Neuronal stem cell (in vitro differentiated cells): ENCODE measurements around the gene ORC5.
"Not testable (repeated sequence)": the region's sequence is repeated elsewhere in the genome, so short reads cannot be mapped to it uniquely, and the experiment has no call there.

ENCODE experiments used
- DNase-seq: peaks from one replicate; pipeline ENCODE4 v3.0.0-alpha.2; 2013; ENCODE audit warnings: low spot score
- H2AFZ ChIP-seq: one replicate; pipeline ENCODE4 v1.6.1; 2013; ENCODE audit warnings: mild to moderate bottlenecking, low read length, inconsistent platforms
- H2AK5ac ChIP-seq: 2 replicates; pipeline ENCODE4 v1.6.1; 2013; ENCODE audit warnings: low read depth, mild to moderate bottlenecking, inconsistent platforms, low read length, moderate library complexity, mixed read lengths
- H2BK120ac ChIP-seq: 2 replicates; pipeline ENCODE4 v1.6.1; 2013; ENCODE audit warnings: low read depth, mild to moderate bottlenecking, inconsistent platforms, low read length, moderate library complexity, mixed read lengths
- H2BK12ac ChIP-seq: one replicate; pipeline ENCODE4 v1.6.1; 2013; ENCODE audit warnings: low read length, inconsistent platforms
- H2BK15ac ChIP-seq: 2 replicates; pipeline ENCODE4 v1.6.1; 2013; ENCODE audit warnings: mild to moderate bottlenecking, low read length, inconsistent platforms, mixed read lengths
- H2BK5ac ChIP-seq: one replicate; pipeline ENCODE4 v1.6.1; 2013; ENCODE audit warnings: inconsistent platforms, mild to moderate bottlenecking, low read length, moderate library complexity
- H3K14ac ChIP-seq: one replicate; pipeline ENCODE4 v1.6.1; 2013; ENCODE audit warnings: low read length, inconsistent platforms
- H3K18ac ChIP-seq: 2 replicates; pipeline ENCODE4 v1.6.1; 2013; ENCODE audit warnings: low read length, inconsistent platforms
- H3K23ac ChIP-seq: 2 replicates; pipeline ENCODE4 v1.6.1; 2013; ENCODE audit warnings: low read depth, mild to moderate bottlenecking, mixed read lengths, low read length, inconsistent platforms; ENCODE audit not compliant: poor library complexity
- H3K27ac ChIP-seq: replicated peaks from 3 replicates; pipeline ENCODE4 v1.5.1; 2013; ENCODE audit warnings: low read length, inconsistent platforms
- H3K27me3 ChIP-seq, 3 experiments: 2 replicates each; pipeline ENCODE4 v1.6.1; 2013; ENCODE audit warnings: low read length in 3 of 3, mild to moderate bottlenecking in 2 of 3, inconsistent platforms in 1 of 3, low read depth in 1 of 3, mixed read lengths in 1 of 3, moderate library complexity in 1 of 3; ENCODE audit not compliant: control insufficient read depth in 3 of 3, insufficient read depth in 3 of 3
- H3K36me3 ChIP-seq, 2 donors: replicated peaks in 1 of 2; 2 replicates each; pipeline ENCODE4 v1.6.1; 2013; ENCODE audit warnings: low read length in 2 of 2; ENCODE audit not compliant: control insufficient read depth in 2 of 2, insufficient read depth in 2 of 2
- H3K4ac ChIP-seq: 2 replicates; pipeline ENCODE4 v1.6.1; 2013; ENCODE audit warnings: inconsistent platforms, mild to moderate bottlenecking, low read length, moderate library complexity
- H3K4me1 ChIP-seq, 2 donors: 1 replicate in 1 of 2; 2 replicates in 1 of 2; pipeline ENCODE4 v1.6.1; 2013; ENCODE audit warnings: low read length in 2 of 2, low read depth in 1 of 2; ENCODE audit not compliant: control insufficient read depth in 2 of 2, insufficient read depth in 1 of 2
- H3K4me2 ChIP-seq: one replicate; pipeline ENCODE4 v1.6.1; 2013; ENCODE audit warnings: mild to moderate bottlenecking, low read length, inconsistent platforms; ENCODE audit not compliant: insufficient read depth, poor library complexity, severe bottlenecking
- H3K4me3 ChIP-seq, 2 donors: 2 replicates each; pipeline ENCODE4 v1.5.1; 2013; ENCODE audit warnings: low read length in 2 of 2, mild to moderate bottlenecking in 2 of 2, inconsistent platforms in 1 of 2, moderate library complexity in 1 of 2
- H3K79me1 ChIP-seq: one replicate; pipeline ENCODE4 v1.6.1; 2013; ENCODE audit warnings: low read depth, mild to moderate bottlenecking, inconsistent platforms, low read length, moderate library complexity
- H3K9ac ChIP-seq: one replicate; pipeline ENCODE4 v1.6.1; 2013; ENCODE audit warnings: mild to moderate bottlenecking, low read depth, low read length, inconsistent platforms; ENCODE audit not compliant: poor library complexity
- H3K9me3 ChIP-seq, 2 donors: replicated peaks in 1 of 2; 2 replicates each; pipeline versions ENCODE3 to v1.6.1; 2013; ENCODE audit warnings: low read length in 2 of 2, mild to moderate bottlenecking in 2 of 2, inconsistent platforms in 1 of 2, low read depth in 1 of 2, mixed read lengths in 1 of 2, moderate library complexity in 1 of 2; ENCODE audit not compliant: control insufficient read depth in 2 of 2, insufficient read depth in 1 of 2
- H4K8ac ChIP-seq: one replicate; pipeline ENCODE4 v1.6.1; 2013; ENCODE audit warnings: low read depth, mild to moderate bottlenecking, inconsistent platforms, low read length, moderate library complexity
- H4K91ac ChIP-seq: one replicate; pipeline ENCODE4 v1.6.1; 2013; ENCODE audit warnings: low read length, low read depth, mild to moderate bottlenecking, inconsistent platforms; ENCODE audit not compliant: poor library complexity
- WGBS, 2 donors: extraction: QIAGEN DNeasy Blood & Tissue Kit; methylation state at CpG; one replicate each; pipeline ENCODE4 v1.1.7; 2013; ENCODE audit warnings: missing lambda C conversion rate in 2 of 2, mixed read lengths in 1 of 2; ENCODE audit not compliant: insufficient read length in 2 of 2, insufficient replicate concordance in 1 of 2; ENCODE audit errors: extremely low coverage in 2 of 2; 5-methylcytosine and 5-hydroxymethylcytosine counted together

Gene ORC5

GRCh38 chr7:104240401-104240800 lies 32.6 kb upstream of the ORC5 start:
- no CpG with 5 or more reads among the region's 5 CpGs for WGBS, 2 donors
- Histone ChIP-seq H3K4me2 (no peak overlapping the region), H2BK12ac (no peak overlapping the region), H2BK5ac (no peak overlapping the region), H3K4me1 (no peaks in the 10 kb centered on the region), H3K14ac (no peak overlapping the region), H3K18ac (no peak overlapping the region), H3K4ac (no peak overlapping the region), H2BK120ac (no peak overlapping the region), H3K79me1 (no peaks in the 10 kb centered on the region), H3K23ac (no peak overlapping the region), H3K27me3 (peaks cover 0 to 3% (median 0%) of the 10 kb centered on the region in 3 experiments), H2AFZ (no peak overlapping the region), H3K4me3 (no peak overlapping the region), H3K9ac (no peak overlapping the region), H2AK5ac (no peak overlapping the region), H3K36me3 (no peaks in the 10 kb centered on the region), H3K9me3 (no peaks in the 10 kb centered on the region), H4K8ac (no peak overlapping the region), H3K27ac (no peak overlapping the region), H4K91ac (no peak overlapping the region), H2BK15ac (no peak overlapping the region)
- DNase-seq: no peak

- not testable (repeated sequence) for H3K36me3 ChIP-seq, H3K79me1 ChIP-seq, H3K4me2 ChIP-seq, H3K18ac ChIP-seq, H2BK15ac ChIP-seq, H3K4me3 ChIP-seq, H2AK5ac ChIP-seq, H2BK120ac ChIP-seq, H2BK12ac ChIP-seq, H3K14ac ChIP-seq, H4K8ac ChIP-seq, H3K9me3 ChIP-seq, H4K91ac ChIP-seq, H3K27ac ChIP-seq, H2BK5ac ChIP-seq, H3K4ac ChIP-seq, DNase-seq, H3K9ac ChIP-seq, H3K23ac ChIP-seq, H3K4me1 ChIP-seq, H2AFZ ChIP-seq
- peaks cover 0 to 15% (median 0%) of the 10 kb centered on the region in 3 experiments for H3K27me3 ChIP-seq
- WGBS, 2 donors: no CpG with 5 or more reads among the region's 2 CpGs
Observed at GRCh38 chr7:104234990-104235389, 27.2 kb upstream of the ORC5 start.

DNA sequence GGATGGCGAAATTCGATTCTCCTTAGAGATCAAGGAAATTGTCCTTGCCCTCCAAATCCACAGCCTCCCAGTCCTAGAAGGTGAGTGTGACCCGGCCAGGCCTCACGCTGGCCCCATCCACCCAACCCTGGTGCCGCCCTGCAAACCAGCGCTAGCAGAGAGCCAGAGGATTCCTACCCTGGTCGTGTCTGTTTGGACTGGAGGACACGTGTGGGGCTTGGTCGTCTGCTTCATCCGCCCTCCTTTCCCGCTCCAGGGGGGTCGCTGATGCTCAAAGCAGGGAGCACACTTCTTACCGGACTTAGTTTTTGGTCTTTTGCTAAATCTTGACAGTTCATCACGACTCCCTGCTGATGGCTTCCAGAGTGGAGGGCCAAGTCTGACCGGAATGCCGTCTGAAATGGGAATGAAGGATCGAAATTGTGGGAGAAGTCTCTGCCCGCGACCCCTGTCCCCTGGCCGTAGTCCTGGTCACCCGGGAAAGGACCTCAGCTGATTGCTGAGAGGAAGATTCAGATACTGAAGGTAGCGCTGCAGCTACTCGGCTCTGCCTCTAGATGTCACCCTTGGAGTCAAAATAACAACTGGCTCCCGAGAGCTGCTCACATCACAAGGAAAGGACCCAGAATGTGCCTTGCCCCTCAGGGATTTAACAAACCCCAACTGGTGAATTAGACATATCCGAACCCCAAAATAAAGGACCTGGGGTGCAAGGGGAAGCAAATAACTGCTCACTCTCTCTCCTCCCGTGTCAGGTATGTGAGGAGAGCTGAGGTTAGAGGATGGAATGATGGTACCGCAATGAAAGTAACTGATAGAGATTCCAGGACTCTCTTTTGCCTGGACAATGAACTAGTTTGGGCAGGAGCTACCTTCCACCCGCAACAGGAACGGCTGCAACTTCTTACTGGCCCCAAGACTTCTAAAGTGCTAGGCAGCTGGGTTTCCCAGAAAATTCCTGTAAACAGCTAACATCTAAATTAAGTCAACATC lies 23.5 kb upstream of the ORC5 start:
- WGBS, 2 donors: no CpG with 5 or more reads among the region's 29 CpGs
- Histone ChIP-seq H3K18ac (no peak overlapping the region), H3K27me3 (peaks cover 0 to 15% (median 0%) of the 10 kb centered on the region in 3 experiments), H2AFZ (peak overlapping the region; percentile 56), H2AK5ac (no peak overlapping the region), H3K4ac (no peak overlapping the region), H3K14ac (no peak overlapping the region), H2BK5ac (no peak overlapping the region), H3K36me3 (no peaks in the 10 kb centered on the region), H3K79me1 (no peaks in the 10 kb centered on the region), H2BK12ac (no peak overlapping the region), H3K23ac (no peak overlapping the region), H4K8ac (no peak overlapping the region), H3K9me3 (no peaks in the 10 kb centered on the region), H2BK15ac (no peak overlapping the region), H3K4me2 (no peak overlapping the region), H4K91ac (no peak overlapping the region), H3K4me3 (no peak overlapping the region), H2BK120ac (no peak overlapping the region), H3K4me1 (peaks cover 0 to 2% of the 10 kb centered on the region in 2 donors), H3K27ac (no peak overlapping the region), H3K9ac (no peak overlapping the region)
- DNase-seq: peak; percentile 59

- Histone ChIP-seq H3K9me3 (no peaks in the 10 kb centered on the region), H3K23ac (no peak overlapping the region), H3K4me1 (peaks cover 0 to 2% of the 10 kb centered on the region in 2 donors), H3K79me1 (no peaks in the 10 kb centered on the region), H2BK15ac (no peak overlapping the region), H3K14ac (no peak overlapping the region), H3K4me3 (no peak overlapping the region), H3K27me3 (peaks cover 0 to 15% (median 0%) of the 10 kb centered on the region in 3 experiments), H2AFZ (no peak overlapping the region), H2BK120ac (no peak overlapping the region), H3K4ac (no peak overlapping the region), H4K8ac (no peak overlapping the region), H4K91ac (no peak overlapping the region), H3K9ac (no peak overlapping the region), H3K27ac (no peak overlapping the region), H2BK5ac (no peak overlapping the region), H2AK5ac (no peak overlapping the region), H3K18ac (no peak overlapping the region), H2BK12ac (no peak overlapping the region), H3K4me2 (no peak overlapping the region), H3K36me3 (no peaks in the 10 kb centered on the region)
- WGBS, 2 donors: no CpG with 5 or more reads among the region's 4 CpGs
- DNase-seq: no peak
Observed at GRCh38 chr7:104230606-104231005, 22.8 kb upstream of the ORC5 start.
